ENCODE results near the gene TMEM143. TPM values are rescaled to one million over a fixed set of nuclear protein-coding genes. Genes with fewer than 3 reads are reported as not detected.
"Not testable (repeated sequence)": the region's sequence is repeated elsewhere in the genome, so short reads cannot be mapped to it uniquely, and the experiment has no call there.

The TMEM143 gene
- polyA plus RNA-seq, 4 donors: 4.0 to 14.2 (median 11.8) TPM

DNA sequence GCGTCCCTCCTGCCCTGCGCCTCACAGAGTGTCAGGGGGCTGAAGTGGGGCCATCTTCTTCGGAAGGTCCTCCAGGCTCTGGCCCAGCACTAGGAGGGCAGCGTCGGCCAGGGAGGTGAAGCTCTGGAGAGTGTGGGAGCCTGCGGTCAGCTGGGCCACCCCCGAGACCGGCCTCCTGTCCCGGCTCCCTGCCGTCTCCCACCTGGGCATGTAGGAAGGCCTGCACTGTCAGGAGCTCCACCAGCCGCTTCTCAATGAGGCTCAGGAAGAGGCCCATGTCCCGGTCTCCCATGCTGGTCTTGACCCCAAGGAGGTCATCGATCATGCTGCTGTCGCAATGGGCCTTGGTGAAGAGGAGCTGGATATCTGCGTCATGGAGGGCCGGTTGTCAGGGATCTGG is 65.8 kb downstream of the TMEM143 start:
- DNase-seq (ENCODE audit: low read depth in 4 of 4, low spot score in 3 of 4): no peak

DNA sequence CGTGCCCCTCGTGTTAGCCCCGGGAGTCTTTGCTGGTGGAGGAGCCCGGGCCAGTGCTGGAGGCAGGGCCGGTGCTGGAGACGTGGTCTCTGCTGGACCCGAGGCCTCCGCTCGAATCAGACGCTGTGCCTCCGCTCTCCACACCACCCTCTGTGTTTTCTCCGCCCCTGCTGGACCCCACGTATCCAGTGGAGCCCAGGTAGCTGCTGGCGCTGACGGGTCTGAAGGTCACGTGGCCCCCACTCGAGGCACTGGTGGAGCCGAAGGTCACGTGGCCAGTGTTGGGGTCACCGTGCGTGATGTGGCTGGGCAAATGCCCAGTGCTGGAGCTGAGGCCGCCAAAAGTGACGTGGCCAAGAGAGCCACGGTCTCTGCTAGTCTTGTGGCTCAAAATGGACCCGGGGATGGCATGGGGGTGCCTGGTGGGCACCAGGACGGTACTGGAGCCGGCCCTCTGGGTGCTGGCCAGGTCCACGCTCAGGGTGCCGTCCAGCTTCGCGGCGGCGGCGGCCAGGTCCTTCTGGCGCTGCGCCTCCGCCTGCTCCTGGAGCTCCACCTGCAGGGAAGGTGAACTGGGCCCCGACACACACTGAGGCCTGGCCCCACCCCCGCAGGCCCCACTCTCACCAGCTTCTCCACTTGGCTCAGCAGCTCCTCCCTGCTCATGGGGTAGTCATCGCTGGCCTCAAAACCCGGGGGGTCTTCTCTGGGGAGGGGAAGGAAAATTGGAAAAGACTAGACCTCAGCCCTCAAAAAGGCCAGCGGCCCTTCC is 66.6 kb downstream of the TMEM143 start:
- DNase-seq (ENCODE audit: low read depth in 4 of 4, low spot score in 3 of 4): no peak

DNA sequence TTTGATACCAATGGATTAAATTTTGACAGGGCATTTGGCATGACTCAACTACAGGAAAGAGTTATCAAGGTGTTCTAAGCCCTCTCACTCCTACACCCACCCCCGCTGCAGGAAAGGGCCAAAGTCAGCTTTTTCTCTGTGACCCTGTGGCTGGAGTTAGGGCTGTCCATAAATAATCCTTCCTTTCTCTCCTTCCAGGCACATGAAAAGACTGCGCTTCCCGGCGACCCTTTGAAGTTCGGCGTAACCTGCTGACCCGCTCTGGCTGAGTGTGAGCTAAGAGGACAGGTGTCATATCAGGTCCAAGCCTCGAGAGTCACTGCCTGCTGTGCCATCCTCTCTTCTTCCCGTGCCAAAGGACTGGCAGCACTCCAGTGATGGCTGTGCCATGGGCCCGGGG is 68.3 kb downstream of the TMEM143 start:
- no peak for DNase-seq (ENCODE audit: low read depth in 4 of 4, low spot score in 3 of 4)

DNA sequence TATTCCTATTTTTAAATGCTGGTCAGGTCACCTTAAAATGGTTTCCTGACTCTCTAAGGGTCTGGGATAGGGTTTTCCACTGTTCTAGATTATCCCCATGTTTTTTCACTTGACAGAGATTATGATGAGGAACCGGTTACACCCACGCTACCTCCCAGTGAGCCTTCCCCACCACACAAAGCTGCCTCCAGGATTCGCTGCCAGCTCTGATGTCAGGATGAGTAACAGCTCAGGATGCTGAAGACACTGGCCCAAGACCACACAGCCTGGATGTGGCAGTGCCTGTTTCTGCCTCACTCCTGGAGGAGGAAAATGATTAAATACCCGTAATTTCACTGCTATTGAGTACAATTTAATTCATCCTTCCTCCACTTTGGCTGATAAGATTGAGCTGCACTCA is 70.9 kb downstream of the TMEM143 start:
- no peak for DNase-seq (ENCODE audit: low read depth in 4 of 4, low spot score in 3 of 4)

DNA sequence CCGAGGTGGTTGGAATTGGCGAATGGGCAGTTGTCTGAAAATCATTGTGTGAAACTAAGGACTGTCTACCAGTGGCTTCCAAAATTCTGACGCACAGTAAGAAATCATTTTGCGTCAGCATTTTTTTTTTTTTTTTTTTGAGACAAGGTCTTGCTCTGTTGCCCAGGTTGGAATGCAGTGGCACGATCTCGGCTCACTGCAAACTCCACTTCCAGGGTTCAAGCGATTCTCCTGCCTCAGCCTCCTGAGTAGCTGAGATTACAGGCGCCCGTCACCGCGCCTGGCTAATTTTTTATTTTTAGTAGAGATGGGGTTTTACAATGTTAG is 72.3 kb downstream of the TMEM143 start:
- not testable (repeated sequence) for DNase-seq (ENCODE audit: low read depth in 4 of 4, low spot score in 3 of 4)

DNA sequence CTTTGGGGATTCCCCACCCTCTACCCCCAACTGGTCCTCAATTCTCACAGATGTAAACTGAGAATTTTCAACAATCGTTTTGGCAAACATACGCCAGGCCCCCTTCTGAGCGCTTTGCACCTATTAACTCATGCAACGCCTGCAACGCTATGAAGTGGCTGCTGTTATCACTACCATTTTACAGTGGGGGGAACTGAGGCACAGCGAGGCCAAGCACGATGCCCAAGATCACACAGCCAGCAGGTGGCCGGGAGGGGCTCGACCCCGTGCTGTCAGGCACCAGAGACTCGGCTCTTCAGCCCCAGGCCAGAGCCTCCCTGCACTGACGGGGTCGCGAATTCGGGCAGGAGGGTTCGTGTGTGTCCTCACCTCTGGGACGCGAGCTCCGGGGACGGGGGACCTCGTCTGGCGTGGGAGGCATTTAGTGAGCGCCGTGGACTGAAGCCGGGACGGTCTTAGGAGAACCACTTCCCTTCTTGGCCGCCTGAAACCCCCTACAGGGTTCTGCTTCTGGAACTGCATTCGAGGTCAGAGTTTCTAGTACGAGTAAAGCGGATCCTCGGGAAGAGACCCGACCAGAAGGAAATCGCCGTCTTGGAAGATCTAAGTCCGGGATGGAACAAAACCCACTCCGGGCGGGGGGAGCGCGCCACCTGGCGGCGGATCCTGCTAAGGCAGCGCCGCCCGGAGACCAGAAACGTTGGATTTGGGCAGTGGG is 72.8 kb downstream of the TMEM143 start:
- DNase-seq (ENCODE audit: low read depth in 4 of 4, low spot score in 3 of 4): peak in 3 of 4 donors; percentile 51 to 67 (median 52)

DNA sequence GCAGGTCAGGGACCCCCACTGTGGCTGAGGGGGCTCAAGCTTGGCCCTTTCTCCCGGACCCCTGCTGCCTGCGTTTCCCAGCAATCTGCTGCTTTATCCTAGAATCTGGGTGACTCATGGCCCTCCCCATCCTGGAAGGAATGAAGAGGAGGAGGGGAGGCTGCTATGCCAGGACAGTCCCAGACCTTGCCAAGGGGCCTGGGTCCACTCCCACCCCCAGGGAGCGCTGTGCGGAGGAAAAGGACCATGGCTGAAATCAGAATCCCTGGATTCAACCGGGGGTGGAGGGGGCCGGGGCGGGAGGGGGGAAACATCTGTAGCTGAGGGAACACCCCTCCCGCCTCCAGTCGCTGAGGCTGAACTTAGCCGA is 73.4 kb downstream of the TMEM143 start:
- no peak for DNase-seq (ENCODE audit: low read depth in 4 of 4, low spot score in 3 of 4)

DNA sequence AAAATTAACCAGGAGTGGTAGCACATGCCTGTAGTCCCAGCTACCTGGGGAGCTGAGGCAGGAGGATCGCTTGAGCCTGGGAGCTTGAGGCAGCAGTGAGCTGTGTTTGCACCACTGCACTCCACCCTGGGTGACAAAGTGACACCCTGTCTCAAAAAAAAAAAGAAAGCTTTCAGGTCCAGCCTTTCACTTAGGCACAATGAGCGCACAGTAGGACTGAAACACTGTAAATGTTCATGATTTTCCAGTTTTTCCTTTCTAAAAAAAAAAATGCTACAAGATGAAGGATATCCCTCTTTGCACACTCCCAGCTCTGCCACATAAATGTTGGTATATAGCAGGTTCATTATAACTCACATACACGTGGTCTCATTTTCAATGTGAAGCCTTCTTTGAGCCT is 76.0 kb downstream of the TMEM143 start:
- DNase-seq (ENCODE audit: low read depth in 4 of 4, low spot score in 3 of 4): no peak

DNA sequence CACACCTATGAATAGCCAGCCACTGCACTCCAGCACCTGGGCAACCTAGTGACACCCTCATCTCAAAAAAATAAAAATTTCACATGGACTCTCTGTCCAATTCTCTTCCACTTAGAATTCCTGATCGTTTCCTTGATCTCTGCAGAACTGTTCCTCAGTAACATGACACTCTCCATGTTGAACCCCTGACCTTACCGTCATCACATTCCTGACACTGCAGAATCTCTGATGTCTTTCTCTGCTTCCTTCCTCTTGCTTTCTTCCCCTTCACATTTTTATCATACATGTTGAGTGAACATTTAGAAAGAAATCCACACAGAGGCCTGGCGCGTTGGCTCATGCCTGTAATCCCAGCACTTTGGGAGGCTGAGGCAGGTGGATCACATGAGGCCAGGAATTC is 78.8 kb downstream of the TMEM143 start:
- DNase-seq (ENCODE audit: low read depth in 4 of 4, low spot score in 3 of 4): no peak

DNA sequence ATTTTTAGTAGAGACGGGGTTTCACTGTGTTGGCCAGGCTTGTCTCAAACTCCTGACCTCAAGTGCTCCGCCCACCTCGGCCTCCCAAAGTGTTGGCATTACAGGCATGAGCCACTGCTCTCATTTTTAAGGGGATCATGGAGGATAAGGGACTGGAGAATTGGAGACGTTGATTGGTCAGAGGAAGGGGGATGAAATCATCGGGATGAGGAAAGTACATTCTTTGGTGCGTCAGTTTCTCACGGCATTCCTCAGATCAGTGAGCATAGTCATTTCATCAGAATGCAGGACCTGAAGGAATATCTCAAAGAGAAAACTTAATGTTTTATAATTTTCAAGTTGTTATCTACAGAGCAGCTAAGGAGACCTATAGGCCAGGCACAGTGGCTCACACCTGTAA is 79.8 kb downstream of the TMEM143 start:
- no peak for DNase-seq (ENCODE audit: low read depth in 4 of 4, low spot score in 3 of 4)

Other genes starting within 250 kb of the TMEM143 start
- gene LIG1, start 193.6 kb downstream of the TMEM143 start, polyA plus RNA-seq (ENCODE audit: insufficient read length in 4 of 4): 10 to 100 TPM; 45.5 to 69.6 (median 60.7) TPM
- gene ZSWIM9, start 193.3 kb downstream of the TMEM143 start, polyA plus RNA-seq (ENCODE audit: insufficient read length in 4 of 4): 10 to 100 TPM in 2 of 4 donors, 1 to 10 TPM in 2; 6.8 to 11.4 (median 9.3) TPM
- gene CARD8, start 108.0 kb downstream of the TMEM143 start, polyA plus RNA-seq (ENCODE audit: insufficient read length in 4 of 4): 10 to 100 TPM; 52.7 to 63.3 (median 56.4) TPM
- 1 to 10 TPM; 5.1 to 7.8 (median 6.7) TPM for gene ZNF114, start 93.9 kb downstream of the TMEM143 start, polyA plus RNA-seq (ENCODE audit: insufficient read length in 4 of 4)
- gene EMP3, start 38.4 kb downstream of the TMEM143 start, polyA plus RNA-seq (ENCODE audit: insufficient read length in 4 of 4): 100 to 1,000 TPM in 1 of 4 donors, 10 to 100 TPM in 3; 68.5 to 190 (median 82.6) TPM
- under 1 TPM; 0.14 to 0.44 (median 0.33) TPM for gene SYNGR4, start 427 bp upstream of the TMEM143 start, polyA plus RNA-seq (ENCODE audit: insufficient read length in 4 of 4)
- 100 to 1,000 TPM; 203 to 255 (median 230) TPM for gene KDELR1, start 27.6 kb upstream of the TMEM143 start, polyA plus RNA-seq (ENCODE audit: insufficient read length in 4 of 4)
- 1 to 10 TPM in 1 of 4 donors, under 1 TPM in 3; 0.54 to 2.2 (median 0.67) TPM for gene GRIN2D, start 29.7 kb upstream of the TMEM143 start, polyA plus RNA-seq (ENCODE audit: insufficient read length in 4 of 4)
- gene GRWD1, start 82.0 kb upstream of the TMEM143 start, polyA plus RNA-seq (ENCODE audit: insufficient read length in 4 of 4): 10 to 100 TPM; 18.0 to 28.1 (median 24.7) TPM
- 1 to 10 TPM in 1 of 4 donors, under 1 TPM in 3; 0.54 to 1.2 (median 0.85) TPM for gene KCNJ14, start 91.6 kb upstream of the TMEM143 start, polyA plus RNA-seq (ENCODE audit: insufficient read length in 4 of 4)
- gene CYTH2, start 105.4 kb upstream of the TMEM143 start, polyA plus RNA-seq (ENCODE audit: insufficient read length in 4 of 4): 100 to 1,000 TPM in 1 of 4 donors, 10 to 100 TPM in 3; 72.4 to 106 (median 78.0) TPM
- gene LMTK3, start 147.9 kb upstream of the TMEM143 start, polyA plus RNA-seq (ENCODE audit: insufficient read length in 4 of 4): 1 to 10 TPM in 3 of 4 donors, under 1 TPM in 1; 0.41 to 5.3 (median 2.0) TPM
- under 1 TPM; 0.10 to 0.60 (median 0.39) TPM for gene SULT2B1, start 188.2 kb upstream of the TMEM143 start, polyA plus RNA-seq (ENCODE audit: insufficient read length in 4 of 4)
- gene SPACA4, start 242.8 kb upstream of the TMEM143 start, polyA plus RNA-seq (ENCODE audit: insufficient read length in 4 of 4): under 1 TPM in 1 of 4 donors, not detected in 3; 0.15 TPM